HG03378 (cell line): ENCODE data around the gene SYT14.
"Not testable (repeated sequence)": the region's sequence is repeated elsewhere in the genome, so short reads cannot be mapped to it uniquely, and the experiment has no call there.

ENCODE experiments used
- ATAC-seq: cut with Tn5 transposase; IDR thresholded peaks from one replicate; pipeline ENCODE4 v1.9.1; 2021; ENCODE audit warnings: mild to moderate bottlenecking, moderate library complexity; ENCODE audit not compliant: unreplicated experiment

SYT14 gene

GRCh38 chr1:210024282-210024681, 86.3 kb downstream of the SYT14 start:
- ATAC-seq, result no peak

- no peak for ATAC-seq
Observed at GRCh38 chr1:210024996-210025395, 87.0 kb downstream of the SYT14 start.

DNA sequence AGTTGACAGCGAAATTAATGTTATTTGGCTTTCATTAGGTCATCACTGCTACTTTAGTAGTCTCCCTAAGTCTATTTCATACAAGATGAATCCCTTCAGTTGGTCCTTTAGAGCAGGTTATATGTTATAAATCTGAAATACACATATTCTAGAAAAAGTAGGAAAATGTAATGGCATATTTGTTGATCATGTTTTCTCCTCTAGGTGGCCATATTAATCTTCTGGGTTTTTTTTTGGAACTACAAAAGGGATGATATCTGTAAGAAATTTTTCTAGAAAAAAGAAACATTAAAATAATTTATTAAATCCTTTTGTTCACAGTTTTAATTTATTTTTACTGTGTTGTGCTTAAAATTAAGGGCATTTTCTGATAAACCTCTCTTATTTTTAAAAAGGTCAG, 87.9 kb downstream of the SYT14 start:
- ATAC-seq, result no peak

DNA sequence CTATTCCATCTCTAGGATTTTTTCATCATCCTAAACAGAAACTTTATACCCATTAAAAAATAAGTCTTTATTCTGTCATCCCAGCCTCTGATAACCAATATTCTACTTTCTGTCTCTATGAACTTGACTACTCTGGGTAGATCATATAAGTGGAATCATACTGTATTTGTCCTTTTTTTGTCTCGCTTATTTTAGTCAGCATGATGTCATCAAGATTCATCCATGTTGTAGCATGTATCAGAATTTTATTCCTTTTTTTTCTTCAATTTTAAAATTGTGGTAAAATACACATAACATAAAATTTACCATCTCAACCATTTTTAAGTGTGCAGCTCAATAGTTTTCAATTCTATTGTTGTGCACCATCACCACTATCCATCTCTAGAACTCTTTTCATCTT, 90.0 kb downstream of the SYT14 start:
- ATAC-seq, result no peak

- no peak for ATAC-seq
Observed at GRCh38 chr1:210031473-210031872, 93.5 kb downstream of the SYT14 start.

DNA sequence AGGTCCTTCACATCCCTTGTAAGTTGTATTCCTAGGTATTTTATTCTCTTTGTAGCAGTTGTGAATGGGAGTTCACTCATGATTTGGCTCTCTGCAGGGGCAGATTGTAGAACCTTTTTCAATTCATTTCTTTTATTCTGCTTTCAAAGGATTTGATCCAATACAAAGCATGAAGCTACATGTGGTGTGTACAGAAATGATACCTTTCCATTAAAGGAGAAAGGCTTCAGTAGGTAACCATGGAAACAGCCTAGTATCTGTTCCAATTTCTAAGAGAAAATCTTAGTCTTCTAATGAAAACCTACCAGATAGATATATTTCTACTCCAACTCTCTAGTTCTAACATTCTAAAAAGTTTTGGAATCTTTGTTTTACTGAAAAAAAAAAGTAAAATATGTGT, 105.0 kb downstream of the SYT14 start:
- ATAC-seq, result no peak

DNA sequence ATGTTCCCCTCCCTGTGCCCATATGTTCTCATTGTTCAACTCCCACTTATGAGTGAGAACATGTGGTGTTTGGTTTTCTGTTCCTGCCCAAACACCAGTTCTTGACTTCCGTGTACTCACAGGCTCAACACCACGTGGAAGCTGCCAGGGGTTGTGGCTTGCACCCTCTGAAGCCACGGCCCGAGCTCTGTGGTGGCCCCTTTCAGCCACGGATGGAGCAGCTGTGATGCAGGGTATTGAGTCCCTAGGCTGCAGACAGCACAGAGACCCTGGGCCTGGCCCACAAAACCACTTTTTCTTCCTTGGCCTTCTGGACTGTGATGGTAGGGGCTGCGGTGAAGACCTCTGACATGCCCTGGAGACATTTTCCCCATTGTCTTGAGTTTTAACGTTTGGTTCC, 111.6 kb downstream of the SYT14 start:
- ATAC-seq, result no peak

- ATAC-seq, result not testable (repeated sequence)
Observed at GRCh38 chr1:210050491-210050890, 112.5 kb downstream of the SYT14 start.

DNA sequence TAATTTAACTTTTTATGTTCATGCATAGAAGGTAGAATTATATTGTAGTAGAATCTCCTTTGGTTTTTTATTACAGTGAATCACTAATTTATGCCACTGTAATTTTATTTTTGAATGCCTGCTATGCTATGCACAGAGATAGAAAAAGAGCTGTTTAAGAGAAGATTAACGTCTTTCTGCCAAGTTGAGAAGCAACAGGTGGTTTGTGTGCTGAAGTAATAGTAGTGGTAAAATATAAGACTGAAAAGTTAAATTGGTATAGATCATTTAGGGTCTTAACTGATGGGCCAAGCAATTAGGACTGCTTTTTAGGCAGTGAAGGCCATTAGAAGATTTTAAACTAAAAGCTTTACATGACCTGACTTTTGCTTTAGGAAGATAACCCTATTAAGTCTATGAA, 115.1 kb downstream of the SYT14 start:
- ATAC-seq, result no peak

DNA sequence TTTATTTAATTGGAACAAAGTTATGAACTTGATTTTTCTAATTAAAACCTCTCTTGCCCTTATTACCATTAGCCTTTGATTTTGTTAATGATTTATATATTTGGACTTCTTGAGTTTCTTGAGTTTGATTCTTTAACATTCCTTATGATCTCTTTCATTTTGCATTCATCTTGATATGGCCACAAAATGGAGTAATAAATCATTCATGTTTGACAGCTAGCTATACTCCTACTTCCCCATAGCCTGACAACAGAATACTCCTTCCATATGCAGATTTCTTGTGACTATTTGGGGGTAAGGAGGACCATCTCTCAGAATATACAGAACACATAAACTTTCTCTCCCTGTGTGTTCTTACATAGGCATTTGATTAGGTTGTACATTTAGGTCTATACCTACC, 119.6 kb downstream of the SYT14 start:
- no peak for ATAC-seq

DNA sequence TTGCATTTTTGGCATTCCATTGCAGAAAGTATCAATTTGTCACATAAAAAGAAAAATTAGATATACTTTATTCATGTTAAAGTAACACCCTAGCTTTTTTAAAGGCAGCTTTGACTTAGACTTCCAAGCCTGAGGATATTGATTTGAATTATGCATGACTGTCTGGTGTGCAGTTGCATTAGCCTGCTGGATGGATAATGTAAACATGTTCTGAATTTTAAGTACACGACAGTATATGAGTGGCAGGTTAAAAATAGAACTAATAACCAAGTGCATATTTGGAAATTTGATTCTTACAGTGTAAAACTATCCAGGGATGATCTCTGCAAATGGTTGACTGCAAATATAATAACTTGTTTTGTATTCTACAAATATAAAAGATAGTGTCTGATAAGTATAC, 124.0 kb downstream of the SYT14 start:
- no peak for ATAC-seq

GRCh38 chr1:210070531-210070930, 132.5 kb downstream of the SYT14 start:
- no peak for ATAC-seq

DNA sequence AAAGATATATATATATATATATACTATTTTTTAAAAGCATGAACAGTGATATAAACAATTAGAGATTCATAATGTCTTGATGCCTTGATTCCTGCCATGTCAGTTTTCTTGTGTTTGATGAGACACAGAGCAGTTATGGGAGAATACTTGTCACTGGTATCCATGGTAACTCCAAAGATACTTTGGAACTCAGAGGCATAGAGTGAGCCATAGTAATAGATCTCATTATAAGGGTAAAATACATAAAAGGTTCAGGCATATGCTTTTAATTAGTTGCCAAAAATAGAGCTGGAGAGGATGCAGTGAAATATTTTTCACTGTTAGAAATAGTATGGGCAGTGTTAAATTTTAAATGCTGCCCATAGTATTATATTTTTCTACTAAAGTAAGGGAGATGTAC, 134.1 kb downstream of the SYT14 start:
- ATAC-seq, result no peak

GRCh38 chr1:210072896-210073504, 135.0 kb downstream of the SYT14 start:
- no peak for ATAC-seq

GRCh38 chr1:210074904-210075303, 136.9 kb downstream of the SYT14 start:
- no peak for ATAC-seq

GRCh38 chr1:210076620-210077019, 138.6 kb downstream of the SYT14 start:
- no peak for ATAC-seq

GRCh38 chr1:210081494-210081893, 143.5 kb downstream of the SYT14 start:
- no peak for ATAC-seq

GRCh38 chr1:210085359-210085758, 147.3 kb downstream of the SYT14 start:
- no peak for ATAC-seq

DNA sequence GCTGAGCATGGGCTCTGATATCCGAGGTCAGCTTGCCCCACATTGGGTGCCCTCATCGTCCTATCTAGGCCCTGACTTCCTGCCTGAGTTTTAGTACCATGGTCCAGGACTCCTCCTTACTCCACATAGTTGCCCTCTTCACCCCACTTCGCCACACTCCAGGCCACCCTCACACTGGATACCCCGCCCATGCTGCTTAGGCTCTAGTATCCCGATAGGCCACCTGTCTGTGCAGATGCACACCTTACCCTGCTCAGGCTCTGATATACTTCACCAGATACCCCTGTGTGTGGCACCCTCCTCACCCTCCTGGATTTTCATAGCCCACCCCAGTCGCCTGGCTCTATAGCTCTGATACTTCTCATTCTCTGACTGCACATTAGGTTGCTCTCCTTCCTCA, 149.0 kb downstream of the SYT14 start:
- no peak for ATAC-seq

GRCh38 chr1:210089855-210090254, 151.8 kb downstream of the SYT14 start:
- no peak for ATAC-seq

DNA sequence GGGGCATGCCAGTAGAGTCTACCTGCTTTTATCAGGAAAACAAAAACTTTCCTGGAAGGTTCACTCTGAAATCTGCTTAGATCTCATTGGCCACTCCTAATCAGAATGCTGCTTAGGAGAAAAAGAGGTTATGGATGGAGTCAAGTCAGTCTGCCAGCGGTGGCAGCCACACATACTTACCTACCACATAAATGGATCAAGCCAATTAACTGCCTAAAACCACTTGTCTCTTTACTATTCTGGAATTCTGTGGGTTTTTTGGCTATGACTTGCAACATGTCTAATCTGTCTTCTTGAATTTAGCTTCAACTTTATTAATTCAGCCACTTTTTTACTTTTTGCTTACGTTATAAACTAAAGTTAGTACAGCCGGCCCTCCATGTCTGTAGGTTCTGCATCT, 154.3 kb downstream of the SYT14 start:
- ATAC-seq, result no peak

DNA sequence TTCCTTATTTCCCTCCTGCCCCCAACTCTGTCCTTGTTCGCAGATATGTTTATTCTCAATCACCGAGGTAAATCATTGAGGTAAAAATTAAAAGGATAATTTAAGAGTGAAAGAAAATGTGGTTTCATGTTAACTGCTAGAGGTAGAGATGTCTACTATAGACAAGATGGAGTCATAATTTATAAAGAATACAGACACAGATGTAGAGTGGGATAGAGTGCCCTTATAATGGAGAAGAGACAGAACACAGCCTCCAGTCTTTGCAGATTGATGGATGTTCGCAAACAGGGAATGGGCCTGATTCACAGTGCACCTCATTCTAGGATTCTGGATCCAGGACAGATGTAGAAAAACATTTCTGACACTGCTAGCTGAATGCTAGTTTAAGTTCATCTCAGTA, 155.4 kb downstream of the SYT14 start:
- no peak for ATAC-seq

GRCh38 chr1:210098356-210098755, 160.3 kb downstream of the SYT14 start:
- ATAC-seq, result no peak

DNA sequence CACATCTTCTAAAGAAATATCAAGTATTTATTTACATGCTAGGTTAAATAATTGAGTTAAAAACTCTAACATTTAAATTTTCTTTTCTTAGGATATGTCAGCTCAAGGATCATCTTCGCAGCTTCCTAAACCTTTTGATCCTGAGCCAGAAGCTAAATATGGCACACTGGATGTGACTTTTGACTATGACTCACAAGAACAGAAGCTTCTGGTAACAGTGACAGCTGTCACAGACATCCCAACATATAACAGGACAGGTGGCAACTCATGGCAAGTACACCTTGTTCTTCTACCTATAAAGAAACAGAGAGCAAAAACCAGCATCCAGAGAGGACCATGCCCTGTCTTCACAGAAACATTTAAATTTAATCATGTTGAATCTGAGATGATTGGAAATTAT, 161.9 kb downstream of the SYT14 start:
- no peak for ATAC-seq
